GM04504 (cell line): ENCODE measurements around the gene CRYBA2.

ENCODE experiments used
- DNase-seq: peaks from one replicate; pipeline ENCODE4 v3.0.0-alpha.2; 2012; ENCODE audit warnings: low read depth

The CRYBA2 gene

GRCh38 chr2:218993345-218994315 lies at the start of gene CRYBA2:
Gene CRYBA2 (minus strand): TSS chr2:218993422. CDS start chr2:218993176, 246 bp downstream.
- DNase-seq, result no peak

DNA sequence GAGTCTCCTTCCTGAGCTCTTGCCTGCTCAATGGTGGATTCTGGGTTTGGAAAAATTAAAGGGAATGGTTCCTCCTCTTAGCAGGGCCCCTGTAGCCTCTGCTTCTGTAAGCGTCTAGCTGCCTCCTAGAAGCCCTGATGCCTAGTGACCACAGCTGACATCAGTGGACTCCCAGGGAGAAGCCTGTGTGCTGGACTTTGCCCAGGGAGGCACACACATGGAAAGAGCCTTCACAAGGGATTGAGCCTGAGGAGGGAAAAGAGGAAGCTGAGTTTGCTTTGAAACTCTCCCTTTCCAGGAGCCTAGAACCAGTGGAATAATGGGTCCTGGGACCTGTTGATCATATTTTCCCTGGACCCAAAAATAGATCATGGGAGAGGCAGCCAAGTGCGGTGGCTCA lies 49.5 kb upstream of the CRYBA2 start:
- DNase-seq, result no peak

DNA sequence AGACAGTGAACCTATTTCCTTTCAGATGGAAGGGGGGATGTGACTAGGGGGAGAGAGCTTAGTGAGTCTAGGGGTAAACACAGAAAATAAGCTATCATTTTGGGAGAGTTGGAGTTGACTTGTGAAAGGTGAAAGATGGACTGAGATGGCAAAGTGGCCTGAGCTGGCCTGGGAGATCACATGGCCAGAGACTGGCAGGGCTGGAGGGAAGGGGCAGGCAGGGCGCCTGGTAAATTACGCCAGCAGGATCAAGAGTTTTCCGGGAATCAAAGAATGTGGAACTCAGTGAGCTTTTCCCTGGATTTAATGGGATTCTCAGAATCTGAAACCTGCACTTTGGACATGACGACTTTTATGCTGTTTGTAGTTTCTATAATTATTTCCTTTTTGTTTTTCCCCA lies 48.9 kb upstream of the CRYBA2 start:
- DNase-seq, result no peak

DNA sequence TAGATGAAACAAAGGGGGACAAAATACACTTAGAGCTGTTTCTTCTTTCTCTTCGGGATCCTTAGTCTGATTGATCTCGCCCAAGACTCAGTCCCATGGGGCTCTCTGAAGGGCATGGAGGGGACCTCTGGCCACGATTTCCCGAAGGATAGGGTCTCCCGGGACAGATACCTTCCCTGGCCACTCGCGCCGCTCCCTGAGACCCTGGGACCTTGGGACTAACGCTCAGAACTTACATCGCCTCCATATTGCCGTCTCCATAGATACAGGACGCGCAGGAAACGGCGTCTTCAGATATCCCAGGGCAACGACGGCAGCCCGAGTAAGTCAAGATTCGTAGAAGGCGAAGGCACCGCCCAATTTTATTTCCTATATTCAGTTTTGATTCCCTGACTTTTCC lies 48.0 kb upstream of the CRYBA2 start, which contains the start of gene CFAP65:
Gene CFAP65 (minus strand): TSS at position 265 of the 400 bp plus-strand sequence. CDS start 2,468 bp downstream, outside the sequence.
- DNase-seq, result no peak

GRCh38 chr2:219038600-219038999 lies 45.4 kb upstream of the CRYBA2 start:
- DNase-seq, result no peak

GRCh38 chr2:219037783-219038499 lies 44.7 kb upstream of the CRYBA2 start:
- DNase-seq, result no peak

- no peak for DNase-seq
Observed at GRCh38 chr2:219035942-219036341, 42.7 kb upstream of the CRYBA2 start.

- DNase-seq, result no peak
Observed at GRCh38 chr2:219034823-219035222, 41.6 kb upstream of the CRYBA2 start.

- no peak for DNase-seq
Observed at GRCh38 chr2:219032051-219032745, 39.0 kb upstream of the CRYBA2 start.

- no peak for DNase-seq
Observed at GRCh38 chr2:219031005-219031738, 38.0 kb upstream of the CRYBA2 start.

- no peak for DNase-seq
Observed at GRCh38 chr2:219030177-219030940, 37.1 kb upstream of the CRYBA2 start.

GRCh38 chr2:219029829-219030165 lies 36.6 kb upstream of the CRYBA2 start:
- DNase-seq, result peak; percentile 42

- no peak for DNase-seq
Observed at GRCh38 chr2:219028996-219029828, 36.0 kb upstream of the CRYBA2 start.

DNA sequence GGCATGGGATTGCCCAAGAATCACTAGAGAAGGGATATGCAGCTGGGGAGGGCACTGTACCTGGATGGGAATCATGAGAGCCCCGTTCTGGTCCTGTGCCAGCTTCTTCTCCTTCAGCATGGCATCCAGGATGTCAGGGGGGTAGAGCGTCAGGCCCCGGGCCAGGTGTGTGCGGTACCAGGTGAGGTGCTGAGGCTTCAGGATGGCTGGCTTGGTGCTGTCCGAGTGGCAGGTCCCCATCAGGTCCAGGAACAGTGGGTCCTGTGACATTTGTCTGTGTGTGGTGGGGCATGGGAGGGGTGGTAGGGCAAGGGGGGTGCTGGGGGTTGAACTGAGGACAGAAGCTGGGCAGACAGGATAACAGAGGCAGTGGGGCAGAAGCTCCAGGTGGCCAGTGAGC lies 34.9 kb upstream of the CRYBA2 start:
- no peak for DNase-seq

GRCh38 chr2:219027511-219028055 lies 34.4 kb upstream of the CRYBA2 start:
- DNase-seq, result no peak

GRCh38 chr2:219026946-219027345 lies 33.7 kb upstream of the CRYBA2 start:
- no peak for DNase-seq

- DNase-seq, result no peak
Observed at GRCh38 chr2:219025637-219026585, 32.7 kb upstream of the CRYBA2 start.

GRCh38 chr2:219024059-219024458 lies 30.8 kb upstream of the CRYBA2 start:
- DNase-seq, result no peak
